Forelimb muscle (tissue), 1 donor: ENCODE measurements around the gene INO80B. TPM values are rescaled to one million over a fixed set of nuclear protein-coding genes. Genes with fewer than 3 reads are reported as not detected.
"Not testable (repeated sequence)": the region's sequence is repeated elsewhere in the genome, so short reads cannot be mapped to it uniquely, and the experiment has no call there.

Experiments
- DNase-seq: peaks from one replicate; pipeline ENCODE4 v3.0.0-alpha.2; 2013; ENCODE audit warnings: low read depth
- polyA plus RNA-seq: library from polyadenylated mRNA; unstranded; fragments of 120-200 nt; gene quantifications from one replicate; pipeline ENCODE4 v1.2.1, GENCODE V29; 2013; ENCODE audit not compliant: insufficient read length

Gene INO80B
- polyA plus RNA-seq, 1 donor, result 19.0 TPM

DNA sequence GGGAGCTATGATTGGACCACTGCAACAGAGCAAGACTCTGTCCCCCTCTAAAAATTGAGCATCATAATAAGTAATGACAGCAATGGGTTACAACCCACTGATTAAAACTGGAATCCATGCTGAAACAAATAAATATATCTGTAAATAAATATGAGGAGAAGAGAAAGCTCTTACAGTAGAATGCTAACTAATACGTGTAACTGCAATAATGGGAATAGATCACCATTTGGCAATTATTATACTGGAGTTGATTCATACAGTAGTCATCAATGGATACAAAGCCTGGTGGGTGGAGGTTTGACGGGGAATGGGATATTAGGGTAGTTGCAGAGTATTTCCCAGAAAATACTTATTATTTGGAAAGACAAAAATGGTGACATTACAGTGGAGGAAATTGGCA, 6.1 kb upstream of the INO80B start:
- DNase-seq, result no peak

DNA sequence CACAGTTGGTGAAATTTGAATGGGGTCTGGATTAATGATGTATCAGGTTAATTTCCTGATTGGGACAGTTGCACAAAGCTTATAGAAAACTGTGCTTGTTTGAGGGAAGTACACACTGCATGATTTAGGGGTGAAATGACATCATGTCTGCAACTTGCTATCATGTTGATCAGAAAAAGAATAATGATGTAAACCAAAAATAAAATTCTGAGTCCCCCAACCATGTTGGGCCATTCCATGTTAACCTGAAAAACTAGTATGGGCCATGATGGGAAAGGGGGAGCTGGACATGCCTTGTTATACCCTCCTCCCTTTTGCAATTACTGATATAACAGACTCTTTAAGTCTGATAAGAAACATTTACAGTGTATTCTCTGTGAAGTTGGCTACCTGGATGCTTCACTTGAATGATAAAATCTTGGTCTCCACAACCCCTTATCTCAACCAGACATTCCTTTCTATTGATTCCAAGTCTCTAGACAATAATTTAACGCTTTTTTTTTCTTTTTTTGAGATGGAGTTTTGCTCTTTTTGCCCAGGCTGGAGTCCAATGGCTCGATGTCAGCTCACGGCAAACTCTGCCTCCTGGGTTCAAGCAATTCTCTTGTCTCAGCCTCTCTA, 4.2 kb upstream of the INO80B start:
- DNase-seq, result no peak

DNA sequence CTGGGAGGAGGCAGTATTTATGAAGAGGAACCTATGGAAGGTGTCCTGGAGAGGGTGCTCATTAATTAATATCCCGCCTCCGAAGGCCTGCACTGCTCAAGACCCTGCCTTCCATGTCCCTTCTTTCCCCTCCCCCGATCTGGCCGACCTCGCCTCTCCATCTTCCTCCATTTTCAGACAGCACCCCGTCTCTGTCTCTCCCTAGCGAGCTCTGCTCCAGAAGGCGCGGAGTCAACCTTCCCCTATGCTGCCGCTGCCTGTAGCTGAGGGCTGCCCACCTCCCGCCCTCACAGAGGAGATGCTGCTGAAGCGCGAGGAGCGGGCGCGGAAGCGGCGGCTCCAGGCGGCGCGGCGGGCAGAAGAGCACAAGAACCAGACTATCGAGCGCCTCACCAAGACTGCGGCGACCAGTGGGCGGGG, 2.3 kb downstream of the INO80B start:
- no peak for DNase-seq

DNA sequence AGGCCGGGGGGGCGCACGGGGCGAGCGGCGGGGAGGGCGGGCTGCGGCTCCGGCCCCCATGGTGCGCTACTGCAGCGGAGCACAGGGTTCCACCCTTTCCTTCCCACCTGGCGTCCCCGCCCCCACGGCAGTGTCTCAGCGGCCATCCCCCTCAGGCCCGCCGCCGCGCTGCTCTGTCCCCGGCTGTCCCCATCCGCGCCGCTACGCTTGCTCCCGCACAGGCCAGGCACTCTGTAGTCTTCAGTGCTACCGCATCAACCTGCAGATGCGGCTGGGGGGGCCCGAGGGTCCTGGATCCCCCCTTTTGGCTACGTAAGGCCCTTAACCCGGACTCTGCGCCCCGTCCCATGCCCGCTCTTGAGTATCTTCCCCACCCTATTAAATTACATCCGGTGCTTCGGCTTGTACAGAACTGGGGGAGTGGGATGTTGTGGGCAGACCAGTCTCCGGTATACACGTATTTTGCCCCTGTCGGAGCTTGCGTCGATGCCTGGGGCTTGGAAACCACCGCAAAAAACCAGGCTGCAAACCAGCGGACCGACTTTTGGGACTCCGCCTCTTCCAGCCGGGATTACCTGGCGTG, 2.8 kb downstream of the INO80B start:
- DNase-seq, result no peak

DNA sequence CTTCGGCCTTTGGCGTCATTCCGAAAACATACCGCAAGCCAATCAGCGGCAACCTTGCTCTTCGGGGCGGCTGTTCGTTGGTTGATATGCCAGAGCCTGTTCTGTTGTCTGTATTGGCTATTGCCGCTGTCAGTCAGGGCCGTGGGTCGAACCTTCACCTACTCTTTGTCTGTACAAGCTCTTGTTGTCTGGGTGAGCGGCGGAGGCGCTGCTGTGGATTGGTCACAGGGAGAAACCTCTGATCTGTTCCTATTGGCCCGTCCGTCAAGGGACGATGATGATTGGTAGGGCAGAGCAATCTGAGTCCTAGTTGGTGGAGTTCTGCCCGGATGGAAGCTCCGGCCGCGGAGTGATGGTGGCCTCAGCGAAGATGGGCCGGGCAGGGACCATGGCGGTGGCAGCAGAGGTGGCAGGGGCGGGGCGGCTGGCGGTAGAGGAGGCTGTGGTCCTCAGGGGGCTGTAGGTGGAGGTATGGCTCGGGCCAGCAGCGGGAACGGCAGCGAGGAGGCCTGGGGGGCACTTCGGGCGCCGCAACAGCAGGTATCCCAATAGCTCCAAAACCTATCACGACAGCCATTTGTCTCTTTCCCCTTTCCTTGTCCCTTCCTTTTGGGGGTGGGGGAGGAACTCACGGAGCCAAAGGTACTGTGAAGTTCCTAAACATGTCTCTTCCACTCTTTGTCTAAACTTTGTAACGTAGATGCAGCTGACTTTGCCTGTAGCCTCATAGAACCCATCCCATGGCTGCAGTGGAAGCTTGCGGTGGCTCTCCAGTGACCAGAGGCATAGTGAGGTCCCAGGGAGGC, 3.4 kb downstream of the INO80B start, which contains the start of gene WBP1:
Gene WBP1, plus strand, starts transcription at position 307 of the 806 bp plus-strand sequence. Its CDS starts 165 bp downstream, at position 472.
- DNase-seq, result peak; percentile 100

DNA sequence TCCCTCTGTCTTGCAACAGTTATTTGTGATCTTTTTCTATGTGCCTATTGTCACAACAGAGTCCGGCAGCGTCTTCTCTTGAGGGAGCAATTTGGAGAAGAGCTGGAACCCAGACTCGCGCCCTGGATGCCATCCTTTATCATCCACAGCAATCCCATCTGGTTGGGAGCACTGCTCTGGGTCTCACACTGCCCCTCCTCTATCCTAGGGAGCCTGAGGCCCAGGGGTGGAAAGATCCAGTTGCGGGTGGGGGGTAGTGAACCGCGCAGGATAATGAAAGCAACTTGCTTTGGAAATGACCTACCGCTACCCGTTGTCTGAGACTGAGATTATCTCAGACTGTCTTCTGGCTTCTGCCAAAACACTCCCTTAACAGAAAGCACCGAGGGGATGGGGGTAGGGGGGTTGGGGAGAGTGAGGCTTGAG, 4.1 kb downstream of the INO80B start:
- no peak for DNase-seq

DNA sequence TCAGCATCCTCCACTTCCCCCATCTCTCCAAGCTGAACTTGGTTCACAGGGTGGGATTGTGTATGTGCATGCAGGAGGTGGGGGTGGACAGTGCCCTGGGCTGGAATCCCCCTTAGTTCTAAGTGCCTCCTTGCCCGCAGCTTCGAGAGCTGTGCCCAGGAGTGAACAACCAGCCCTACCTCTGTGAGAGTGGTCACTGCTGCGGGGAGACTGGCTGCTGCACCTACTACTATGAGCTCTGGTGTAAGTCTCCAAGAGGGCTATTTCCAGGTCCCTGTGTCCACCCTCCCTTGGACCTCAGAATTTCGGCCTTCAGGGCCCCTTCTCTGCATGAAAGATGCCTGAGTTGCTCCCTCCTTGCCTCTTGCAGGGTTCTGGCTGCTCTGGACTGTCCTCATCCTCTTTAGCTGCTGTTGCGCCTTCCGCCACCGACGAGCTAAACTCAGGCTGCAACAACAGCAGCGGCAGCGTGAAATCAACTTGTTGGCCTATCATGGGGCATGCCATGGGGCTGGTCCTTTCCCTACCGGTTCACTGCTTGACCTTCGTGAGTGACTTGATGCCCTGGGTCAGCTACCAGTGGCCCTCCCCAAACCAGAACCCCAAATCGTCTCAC, 4.7 kb downstream of the INO80B start:
- not testable (repeated sequence) for DNase-seq

DNA sequence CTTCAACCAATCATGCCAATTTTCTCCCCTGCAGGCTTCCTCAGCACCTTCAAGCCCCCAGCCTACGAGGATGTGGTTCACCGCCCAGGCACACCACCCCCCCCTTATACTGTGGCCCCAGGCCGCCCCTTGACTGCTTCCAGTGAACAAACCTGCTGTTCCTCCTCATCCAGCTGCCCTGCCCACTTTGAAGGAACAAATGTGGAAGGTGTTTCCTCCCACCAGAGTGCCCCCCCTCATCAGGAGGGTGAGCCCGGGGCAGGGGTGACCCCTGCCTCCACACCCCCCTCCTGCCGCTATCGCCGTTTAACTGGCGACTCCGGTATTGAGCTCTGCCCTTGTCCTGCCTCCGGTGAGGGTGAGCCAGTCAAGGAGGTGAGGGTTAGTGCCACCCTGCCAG, 5.3 kb downstream of the INO80B start:
- not testable (repeated sequence) for DNase-seq

DNA sequence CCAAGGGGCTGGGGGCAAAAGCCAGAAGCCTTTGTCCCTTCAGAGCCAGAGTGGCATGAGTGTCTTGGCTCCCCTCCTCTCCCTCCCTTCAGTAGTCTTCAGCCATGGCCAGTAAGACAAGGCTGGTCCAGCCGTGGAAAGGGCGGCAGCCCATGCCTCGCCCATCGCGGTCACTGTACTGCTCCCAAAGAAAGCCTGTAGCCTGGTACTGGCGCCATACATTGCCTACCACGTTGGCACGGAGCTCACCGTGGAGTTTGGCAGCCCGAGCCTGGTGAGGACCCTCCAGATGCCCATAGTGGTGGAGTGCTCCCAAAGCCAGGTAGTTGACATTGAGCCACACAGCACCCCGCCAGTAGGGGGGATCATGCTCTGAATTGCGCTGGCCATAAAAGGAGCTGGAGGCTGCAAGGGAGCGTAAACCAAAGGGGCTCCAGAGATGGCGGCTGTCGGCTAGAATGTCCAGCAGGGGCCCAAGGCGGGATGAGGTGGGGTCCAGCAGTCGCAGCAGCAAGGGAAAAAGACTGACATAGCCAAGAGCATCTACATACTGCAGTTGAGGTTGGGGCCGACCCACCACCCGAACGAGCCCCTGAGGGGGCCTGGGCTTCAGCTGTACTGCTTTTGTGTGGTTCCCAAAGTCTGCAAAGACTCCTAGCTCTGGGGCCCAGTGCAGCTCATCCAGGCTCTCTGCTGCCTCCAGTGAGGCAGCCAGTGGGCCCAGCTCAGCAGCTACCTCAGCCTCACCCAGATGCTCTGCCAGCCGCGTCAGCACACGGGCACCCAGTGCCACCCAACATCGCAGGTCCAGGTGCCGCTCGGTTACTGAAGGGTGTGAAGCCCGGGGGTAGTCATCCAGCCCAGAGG, 6.5 kb downstream of the INO80B start:
- no peak for DNase-seq

DNA sequence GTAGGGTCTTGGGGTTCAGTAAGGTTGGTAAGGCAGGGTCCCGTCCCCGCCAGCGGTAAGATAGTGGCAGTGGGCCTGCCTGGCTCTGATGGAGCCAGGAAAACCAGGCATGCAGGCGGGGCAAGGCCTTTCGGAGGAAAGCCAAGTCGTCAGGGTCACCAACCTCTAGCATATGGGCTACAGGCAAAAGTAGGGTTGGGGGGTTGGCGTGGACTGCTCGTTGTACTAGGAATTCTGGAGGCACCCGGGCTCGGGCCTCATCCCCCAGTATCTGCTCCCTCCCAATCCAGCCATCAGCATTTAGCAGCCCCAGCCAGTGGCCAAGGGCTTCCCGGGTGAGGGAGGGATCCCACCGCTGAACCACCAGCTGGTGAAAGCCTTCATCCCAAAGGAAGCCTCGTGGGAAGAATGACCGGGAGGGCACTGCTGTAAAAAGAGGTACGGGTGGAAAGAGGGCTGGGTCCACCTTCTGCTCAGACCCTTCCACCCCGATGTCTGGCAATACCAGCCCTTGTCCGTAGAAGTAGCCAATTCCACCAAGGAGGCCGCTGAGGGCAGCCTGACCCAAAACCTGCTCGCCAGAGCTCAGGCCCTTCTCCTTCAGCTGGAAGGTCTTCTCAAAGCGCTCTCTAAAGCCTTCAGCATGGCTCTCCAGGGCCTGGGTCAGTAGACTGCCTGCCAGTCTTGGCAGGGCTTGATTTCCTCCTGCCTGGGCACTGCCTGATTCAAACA, 7.3 kb downstream of the INO80B start:
- DNase-seq, result no peak

DNA sequence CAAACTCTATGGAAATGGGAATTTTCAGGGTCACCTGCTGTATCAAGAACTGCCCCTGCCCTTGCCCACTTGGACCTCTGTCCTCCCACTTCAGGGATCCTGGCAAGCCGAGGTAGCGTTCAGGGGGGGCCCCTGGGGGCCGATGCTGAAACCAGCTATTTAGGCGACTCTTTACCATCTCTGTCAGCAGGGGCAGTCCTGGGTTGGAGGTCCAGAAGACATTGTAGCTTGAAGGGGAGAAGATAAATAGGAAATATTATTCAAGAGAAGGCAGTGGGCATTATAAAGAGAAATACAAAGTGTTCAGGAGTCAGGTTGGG, 7.9 kb downstream of the INO80B start:
- no peak for DNase-seq

DNA sequence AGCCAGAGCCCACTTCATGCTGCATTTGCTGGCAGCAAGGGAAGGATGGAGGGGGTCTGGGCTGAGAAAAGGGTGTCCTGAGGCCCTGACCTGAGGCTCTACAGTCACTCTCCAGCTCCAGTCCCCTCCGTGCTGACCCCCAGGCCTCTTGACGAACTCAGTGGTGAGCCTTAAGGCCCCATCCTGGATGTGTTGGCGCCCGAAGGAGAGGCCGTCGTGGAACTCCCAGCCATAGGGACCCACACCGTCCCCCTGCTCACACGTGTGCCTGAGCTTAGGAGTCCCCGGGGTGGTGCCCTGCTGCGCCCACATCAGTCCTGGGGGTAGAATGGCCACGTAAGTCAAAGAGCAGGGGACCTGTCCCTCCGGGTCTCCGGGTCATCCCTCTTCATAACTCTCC, 9.5 kb downstream of the INO80B start:
- no peak for DNase-seq

DNA sequence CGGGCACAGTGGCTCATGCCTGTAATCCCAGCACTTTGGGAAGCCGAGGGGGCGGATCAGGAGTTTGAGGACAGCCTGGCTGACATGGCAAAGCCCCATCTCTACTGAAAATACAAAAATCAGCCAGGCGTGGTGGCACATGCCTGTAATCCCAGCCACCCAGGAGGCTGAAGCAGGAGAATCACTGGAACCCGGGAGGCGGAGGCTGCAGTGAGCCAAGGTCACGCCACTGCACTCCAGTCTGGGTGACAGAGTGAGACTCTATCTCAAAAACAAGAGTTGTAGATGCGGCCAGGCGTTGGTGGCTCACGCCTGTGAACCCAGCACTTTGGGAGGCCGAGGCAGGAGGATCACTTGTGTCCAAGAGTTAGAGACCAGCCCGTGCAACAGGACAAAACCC, 15.9 kb downstream of the INO80B start:
- not testable (repeated sequence) for DNase-seq

DNA sequence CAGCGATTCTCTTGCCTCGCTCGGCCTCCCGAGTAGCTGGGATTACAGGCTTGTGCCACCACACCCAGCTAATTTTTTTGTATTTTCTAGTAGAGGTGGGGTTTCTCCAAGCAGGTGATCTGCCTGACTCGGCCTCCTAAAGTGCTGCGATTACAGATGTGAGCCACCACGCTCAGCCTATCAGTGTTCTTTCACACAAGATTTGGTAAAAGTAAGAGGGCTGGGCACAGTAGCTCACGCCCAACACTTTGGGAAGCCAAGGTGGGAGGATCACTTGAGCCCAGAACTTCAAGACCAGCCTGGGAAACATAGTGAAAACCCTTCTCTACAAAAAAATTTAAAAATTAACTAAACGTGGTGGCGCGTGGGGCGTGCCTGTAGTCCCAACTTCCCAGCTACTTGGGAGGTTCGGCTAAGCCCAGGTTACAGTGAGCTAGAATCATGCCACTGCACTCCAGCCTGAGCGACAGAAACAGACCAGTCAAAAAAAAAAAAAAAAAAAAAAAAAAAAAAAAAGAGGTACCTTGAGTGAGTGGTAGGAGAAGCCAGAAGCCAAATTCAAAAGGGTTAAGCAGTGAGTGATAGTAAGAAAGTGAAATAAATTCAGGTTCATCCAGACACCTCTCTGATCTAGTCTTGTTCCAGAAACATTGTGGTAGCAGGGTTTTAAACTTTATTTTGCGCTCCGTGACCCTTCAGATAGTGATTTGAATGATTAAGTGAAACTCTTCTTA, 16.6 kb downstream of the INO80B start:
- DNase-seq, result no peak

DNA sequence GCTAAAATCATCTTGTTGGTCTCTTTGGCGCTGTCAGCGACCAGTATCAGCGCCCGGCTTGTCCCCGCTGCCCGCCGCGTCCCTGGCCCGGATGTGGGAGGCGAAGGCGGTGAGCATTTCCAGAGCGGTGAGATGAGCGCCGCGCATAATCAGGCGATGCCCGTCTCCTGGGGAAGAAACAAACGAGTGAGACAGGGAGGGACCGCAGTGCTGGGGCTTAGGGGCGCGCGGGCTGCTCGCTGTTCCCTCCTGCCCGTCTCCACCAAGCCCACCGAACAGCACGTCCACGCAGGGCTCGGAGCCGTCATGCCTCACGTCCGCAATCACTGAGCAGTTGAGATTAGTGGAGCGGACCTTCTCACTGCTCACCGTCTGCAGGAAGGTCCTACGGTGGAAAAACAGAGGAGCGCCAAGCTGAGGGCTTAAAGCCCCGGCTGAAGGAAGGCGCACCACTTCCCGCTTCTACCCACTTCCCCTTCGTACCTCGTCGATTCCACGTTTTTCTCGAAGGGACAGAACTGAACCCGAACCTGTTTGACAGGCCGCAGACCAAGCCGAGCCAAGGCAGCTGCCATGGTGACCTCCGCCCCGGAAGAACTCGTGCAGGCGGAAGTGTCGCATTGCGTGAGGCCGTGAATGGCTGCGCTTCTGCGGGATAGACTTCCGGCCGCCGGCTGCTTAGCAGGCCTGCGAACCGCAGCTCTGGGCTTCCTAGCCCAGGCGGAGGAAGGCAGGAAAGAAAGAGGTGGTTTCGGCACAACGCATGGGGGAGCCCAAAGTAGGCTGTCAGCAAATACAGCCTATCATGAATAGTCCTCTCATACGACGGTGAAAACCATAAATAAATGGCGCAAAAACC, 17.4 kb downstream of the INO80B start, which contains the start of gene MRPL53:
Gene MRPL53, minus strand, starts transcription at position 595 of the 859 bp plus-strand sequence. Its CDS starts 20 bp downstream, at position 575.
- DNase-seq, result peak; percentile 83

DNA sequence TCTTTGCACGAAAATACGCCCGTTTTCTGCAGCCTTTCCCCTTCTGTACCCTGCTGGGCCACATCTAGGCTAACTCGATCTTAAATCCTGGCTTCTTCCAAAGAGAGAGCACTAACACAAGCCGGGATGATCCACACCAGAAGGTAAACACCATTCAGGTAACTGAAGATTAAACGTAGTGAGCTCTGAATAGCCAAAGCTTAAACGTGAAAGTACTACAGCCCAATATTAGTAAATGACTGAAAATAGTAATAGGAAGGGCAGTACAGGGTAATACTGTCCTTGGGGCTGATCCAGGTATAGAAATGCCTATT, 18.0 kb downstream of the INO80B start:
- DNase-seq, result no peak

DNA sequence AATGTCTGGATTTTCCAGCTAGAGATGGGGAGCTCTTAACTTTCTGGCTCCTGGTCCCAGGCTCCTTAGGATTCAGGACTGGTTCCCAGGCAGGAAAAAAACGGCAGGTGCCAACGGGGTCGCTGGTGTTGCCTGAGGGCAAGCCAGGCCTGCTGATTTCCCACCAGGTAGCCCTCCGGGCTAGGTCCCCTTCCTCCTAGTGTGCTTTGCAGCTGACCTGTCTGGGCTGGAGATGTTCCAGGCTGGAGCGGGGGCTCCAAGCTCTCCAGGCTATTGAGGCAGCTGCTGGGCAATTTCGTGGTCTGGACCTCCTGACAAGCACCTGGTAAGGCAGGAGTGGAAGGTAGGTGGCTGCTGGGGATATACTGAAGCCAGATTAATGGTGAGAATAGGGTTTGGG, 19.6 kb downstream of the INO80B start:
- DNase-seq, result no peak

DNA sequence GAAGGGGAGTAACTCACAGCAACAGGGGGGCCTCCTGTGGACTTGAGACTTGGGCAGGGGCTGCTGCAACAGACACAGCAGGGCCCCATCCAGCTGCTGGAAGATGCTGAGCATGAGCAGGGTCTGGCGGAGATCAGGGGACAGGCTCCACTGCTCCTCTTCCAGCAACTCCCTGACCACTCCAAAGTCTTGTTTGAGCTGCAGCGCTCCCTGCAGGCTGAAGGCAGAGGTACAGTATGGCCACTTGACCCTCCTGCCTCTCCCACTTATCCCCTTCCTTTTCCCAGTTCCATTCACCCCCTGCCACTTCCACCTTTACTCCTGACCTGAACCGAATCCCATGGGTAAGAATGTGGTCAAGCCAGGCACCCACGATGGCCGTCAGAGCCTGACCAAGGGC, 20.0 kb downstream of the INO80B start:
- DNase-seq, result no peak

DNA sequence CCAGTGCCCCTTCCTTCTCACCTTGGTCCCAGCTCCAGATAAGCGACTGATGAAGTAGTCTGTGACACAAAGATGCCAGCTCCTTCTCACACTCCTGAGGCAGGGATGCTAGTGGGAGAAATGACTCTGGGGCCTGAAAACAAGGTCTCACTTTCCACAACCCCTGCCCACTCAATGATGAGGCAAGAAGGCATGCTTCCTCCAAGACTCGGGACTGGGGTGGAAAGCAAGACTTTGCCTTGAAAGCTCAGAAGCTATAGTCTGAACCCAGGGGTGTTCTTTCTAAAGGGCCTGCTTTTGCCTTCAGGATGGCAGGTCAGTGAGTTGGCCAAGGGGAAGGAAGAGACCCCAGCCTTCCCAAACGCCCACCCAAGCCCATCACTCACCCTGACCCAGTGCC, 26.5 kb downstream of the INO80B start:
- DNase-seq, result no peak
